ENCODE results near the gene FUCA1.
"Not testable (repeated sequence)": the region's sequence is repeated elsewhere in the genome, so short reads cannot be mapped to it uniquely, and the experiment has no call there.

The FUCA1 gene

DNA sequence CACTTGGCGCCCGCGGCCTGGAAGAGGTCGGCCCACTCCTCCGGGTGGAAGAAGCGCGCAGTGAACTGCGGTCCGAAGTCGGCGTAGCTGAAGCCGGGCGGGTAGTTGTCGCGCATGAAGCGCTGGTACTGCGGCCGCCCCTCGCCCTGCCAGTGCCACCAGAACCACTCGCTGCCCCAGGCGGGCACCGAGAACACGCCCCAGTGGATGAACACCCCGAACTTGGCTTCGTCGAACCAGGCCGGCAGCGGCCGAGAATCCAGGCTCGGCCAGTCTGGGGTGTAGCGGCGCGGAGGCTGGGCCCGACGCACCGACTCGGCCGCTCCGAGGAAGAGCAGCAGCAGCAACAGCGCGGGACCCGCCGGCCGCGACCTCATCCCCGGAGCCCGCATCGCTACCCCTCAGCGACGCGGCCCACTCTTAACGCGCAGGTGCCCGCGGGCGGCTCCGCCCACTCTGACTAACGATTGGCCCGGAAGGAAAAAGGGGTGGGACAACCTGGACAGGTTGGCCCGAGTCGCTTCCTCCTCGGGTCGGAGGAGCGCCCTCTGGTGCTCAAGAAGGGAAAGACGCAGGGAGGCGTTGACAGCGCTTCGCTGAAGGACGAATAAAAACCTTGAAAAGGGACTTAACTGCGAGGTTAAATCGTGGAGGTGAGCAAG, at the start of gene FUCA1:
FUCA1 (minus strand) TSS at position 396 of the 662 bp plus-strand sequence; CDS start at position 392, 4 bp downstream.
- peak; percentile 91 to 93 for DNase-seq (ENCODE audit: low read depth in 2 of 2, low spot score in 1 of 2)

DNA sequence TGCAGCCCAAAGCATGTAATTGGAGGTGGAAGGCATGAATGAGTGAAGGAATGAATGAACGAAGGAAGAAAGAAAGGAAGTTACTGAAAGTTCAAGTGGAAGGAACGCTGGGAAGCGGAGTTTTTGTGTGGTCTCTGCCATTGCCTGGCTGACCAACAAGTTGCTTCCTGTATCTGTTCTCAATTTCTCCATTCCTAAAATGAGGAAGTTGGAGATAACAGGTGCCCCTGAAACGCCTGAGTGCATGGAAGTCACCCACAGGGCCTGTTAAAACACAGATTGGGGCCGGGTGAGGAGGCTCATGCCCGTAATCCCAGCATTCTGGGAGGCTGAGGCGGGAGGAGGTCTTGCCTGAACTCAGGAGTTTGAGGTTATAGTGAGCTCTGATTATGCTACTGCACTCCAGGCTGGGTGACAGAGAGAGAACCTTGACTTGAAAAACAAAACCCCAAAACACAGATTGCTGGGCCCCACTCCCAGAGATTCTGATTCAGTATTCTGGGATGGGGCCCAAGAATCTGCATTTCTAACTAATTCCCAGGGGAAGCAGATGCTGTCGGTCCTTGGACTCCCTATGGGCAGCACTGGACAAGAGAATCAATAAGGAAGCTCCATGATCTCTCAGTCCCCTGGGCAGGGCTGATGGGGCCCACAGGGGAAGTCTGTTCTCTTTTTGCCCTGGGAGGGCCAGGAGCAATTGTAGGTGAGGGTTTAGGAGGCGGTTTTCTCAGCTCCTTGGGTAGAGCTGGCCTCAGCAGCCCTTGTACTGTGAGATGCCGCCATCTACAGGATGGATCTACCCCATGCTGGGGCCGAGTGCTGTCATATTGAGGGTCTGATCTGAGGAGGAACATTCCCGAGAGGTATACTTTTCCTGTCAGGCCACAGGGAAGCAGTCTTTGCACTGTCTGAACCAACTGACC, 48.4 kb upstream of the FUCA1 start:
- DNase-seq (ENCODE audit: low read depth in 2 of 2, low spot score in 1 of 2), result peak; percentile 25 to 27

DNA sequence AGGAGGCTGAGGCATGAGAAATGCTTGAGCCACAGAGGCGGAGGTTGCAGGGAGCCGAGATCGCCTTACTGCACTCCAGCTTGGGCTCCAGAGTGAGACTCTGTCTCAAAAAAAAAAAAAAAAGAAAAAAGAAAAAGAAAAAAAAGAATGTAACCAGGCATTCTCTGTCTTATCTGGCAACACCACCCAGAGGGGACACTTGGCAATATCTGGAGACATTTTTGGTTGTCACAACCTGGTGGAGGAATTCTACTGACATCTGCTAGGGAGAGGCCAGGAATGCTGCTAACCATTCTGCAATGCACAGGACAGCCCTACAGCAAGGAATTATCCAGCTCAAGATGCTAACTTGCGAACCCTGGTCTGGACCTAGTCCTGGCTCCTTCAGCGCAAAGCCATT, 47.4 kb upstream of the FUCA1 start:
- DNase-seq (ENCODE audit: low read depth in 2 of 2, low spot score in 1 of 2), result no peak

DNA sequence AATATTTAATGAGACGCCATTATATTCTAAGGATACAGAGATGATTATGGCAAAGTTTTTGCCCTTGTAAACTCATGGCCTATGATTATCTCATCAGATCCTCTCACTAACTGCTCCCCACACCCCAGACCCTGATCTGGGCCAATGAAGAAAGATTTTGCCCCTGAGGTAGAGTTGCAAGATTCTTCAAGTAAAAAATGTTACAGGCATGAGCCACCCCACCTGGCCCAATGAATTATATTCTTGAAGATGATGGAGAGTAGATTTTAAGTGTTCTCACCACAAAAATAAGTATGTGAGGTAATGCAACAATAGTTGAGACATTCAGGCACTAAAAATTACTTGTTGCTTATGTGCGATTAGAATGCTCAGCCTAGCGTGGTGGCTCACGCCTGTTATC, 46.8 kb upstream of the FUCA1 start:
- no peak for DNase-seq (ENCODE audit: low read depth in 2 of 2, low spot score in 1 of 2)

DNA sequence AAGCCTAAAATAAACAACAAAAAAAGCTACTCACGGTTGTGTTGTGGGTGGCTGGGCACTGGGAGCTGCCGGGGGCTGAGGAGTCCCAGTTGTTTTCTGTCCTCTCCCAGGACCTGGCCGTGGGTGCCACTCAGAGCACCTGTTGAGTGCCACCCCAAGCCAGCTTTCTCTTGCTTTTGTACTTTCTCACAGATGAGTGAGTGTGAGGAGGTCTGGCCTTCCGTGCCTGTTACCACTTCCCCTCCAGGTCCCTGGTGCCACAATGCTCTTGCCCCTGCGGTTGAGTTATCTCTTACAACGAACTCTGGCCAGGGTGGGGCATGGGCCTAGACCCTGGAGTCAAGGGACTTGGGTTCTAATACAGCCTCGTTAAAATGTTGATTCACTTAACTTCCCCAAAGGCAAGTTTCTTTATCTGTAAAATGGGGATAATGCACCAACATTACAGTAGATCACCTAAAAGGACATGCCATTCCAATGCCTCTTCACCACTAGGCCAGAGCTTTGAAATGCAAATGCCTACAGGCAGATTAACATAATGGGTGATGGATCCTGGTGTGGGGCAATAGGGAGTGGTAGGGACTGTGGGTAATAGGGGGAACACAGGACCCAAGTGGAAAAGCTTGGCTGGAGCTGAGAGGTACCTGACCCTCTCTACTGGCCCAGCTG, 45.3 kb upstream of the FUCA1 start, which contains the start of gene CNR2:
CNR2 (minus strand) TSS at position 151 of the 669 bp plus-strand sequence. CDS start 37,745 bp downstream, outside the sequence.
- DNase-seq (ENCODE audit: low read depth in 2 of 2, low spot score in 1 of 2), result peak in 1 of 2 donors; percentile 11

DNA sequence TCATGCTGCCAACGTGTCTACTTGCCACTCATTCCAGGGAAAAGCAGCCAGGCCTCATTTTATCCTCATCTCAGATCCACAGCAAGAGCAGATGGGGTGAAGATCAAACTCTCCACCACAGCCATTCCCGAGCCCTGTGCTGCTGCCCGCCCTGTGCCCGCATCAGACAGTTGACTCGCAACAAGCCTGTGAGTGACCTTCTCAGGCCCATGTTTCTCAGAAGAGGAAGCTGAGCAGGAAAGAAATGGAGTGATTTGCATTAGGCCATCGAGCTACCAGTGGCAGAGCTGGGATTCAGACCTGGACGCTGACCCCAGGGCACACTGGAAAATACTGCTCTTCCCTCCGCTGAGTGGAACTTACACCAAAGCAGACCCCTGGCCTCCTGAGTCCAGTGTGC, 43.8 kb upstream of the FUCA1 start:
- DNase-seq (ENCODE audit: low read depth in 2 of 2, low spot score in 1 of 2), result no peak

DNA sequence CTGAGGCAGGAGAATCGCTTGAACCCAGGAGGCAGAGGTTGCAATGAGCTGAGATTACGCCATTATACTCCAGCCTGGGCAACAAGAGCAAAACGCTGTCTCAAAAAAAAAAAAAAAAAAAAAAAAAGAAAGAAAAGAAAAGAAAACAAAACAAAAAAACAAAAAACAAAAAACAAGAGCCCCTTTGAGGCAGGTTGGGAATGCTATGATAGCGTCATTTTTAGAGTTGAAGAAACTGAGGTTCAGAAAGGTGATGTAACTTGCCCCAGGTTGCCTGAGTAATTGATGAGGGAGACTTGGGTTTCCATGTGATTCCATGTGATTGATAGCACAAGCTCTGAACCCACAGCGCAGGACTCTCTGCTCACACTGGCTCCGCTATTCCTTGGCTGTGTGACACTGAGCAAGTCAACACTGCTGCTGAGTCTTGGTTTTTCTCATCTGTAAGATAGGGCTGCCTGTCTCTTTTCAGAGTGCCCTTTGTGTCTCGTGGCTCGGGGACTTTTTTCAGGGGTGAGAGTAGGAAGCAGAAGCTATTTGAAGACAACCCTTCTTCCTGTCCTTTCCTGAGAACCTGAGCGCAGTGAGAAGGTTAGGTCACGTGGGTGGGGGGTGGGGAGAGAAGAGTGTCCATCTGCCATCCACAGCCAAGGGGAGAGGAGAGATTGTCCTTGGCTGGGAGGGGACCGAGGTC, 42.6 kb upstream of the FUCA1 start:
- no peak for DNase-seq (ENCODE audit: low read depth in 2 of 2, low spot score in 1 of 2)

DNA sequence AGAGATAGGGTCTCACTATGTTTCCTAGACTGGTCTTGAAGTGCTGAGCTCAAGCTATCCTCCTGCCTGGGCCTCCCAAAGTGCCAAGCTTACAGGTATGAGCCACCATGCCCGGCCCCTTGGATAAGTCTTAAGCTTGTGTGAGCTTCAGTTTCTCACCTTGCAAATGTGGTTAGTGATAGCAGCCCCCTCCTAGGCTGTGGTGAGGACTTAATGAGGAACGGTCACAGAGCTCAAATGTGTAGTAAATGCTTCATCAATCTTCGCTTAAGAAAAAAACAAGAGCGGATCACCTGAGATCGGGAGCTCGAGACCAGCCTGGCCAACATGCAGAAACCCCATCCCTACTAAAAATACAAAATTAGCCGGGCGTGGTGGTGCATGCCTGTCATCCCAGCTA, 42.1 kb upstream of the FUCA1 start:
- no peak for DNase-seq (ENCODE audit: low read depth in 2 of 2, low spot score in 1 of 2)

DNA sequence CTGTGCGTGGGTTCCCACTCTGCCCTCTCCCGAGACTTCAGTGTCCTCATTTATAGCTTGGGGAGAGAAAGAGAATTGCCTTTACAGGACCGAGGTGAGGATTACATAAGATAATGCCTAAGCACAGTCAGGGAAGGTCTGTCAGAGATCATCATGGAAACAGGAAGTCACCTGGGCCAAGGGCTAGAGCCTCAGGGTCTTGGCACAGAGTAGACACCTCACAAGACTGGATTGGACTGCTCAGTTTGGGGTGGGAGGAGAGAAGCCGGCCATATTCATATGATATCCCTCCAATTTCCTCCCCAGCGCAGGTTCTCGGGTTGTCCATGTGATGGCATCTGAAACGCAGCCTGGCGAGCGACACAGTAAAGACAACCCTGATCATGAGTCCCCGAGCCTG, 41.3 kb upstream of the FUCA1 start:
- no peak for DNase-seq (ENCODE audit: low read depth in 2 of 2, low spot score in 1 of 2)

DNA sequence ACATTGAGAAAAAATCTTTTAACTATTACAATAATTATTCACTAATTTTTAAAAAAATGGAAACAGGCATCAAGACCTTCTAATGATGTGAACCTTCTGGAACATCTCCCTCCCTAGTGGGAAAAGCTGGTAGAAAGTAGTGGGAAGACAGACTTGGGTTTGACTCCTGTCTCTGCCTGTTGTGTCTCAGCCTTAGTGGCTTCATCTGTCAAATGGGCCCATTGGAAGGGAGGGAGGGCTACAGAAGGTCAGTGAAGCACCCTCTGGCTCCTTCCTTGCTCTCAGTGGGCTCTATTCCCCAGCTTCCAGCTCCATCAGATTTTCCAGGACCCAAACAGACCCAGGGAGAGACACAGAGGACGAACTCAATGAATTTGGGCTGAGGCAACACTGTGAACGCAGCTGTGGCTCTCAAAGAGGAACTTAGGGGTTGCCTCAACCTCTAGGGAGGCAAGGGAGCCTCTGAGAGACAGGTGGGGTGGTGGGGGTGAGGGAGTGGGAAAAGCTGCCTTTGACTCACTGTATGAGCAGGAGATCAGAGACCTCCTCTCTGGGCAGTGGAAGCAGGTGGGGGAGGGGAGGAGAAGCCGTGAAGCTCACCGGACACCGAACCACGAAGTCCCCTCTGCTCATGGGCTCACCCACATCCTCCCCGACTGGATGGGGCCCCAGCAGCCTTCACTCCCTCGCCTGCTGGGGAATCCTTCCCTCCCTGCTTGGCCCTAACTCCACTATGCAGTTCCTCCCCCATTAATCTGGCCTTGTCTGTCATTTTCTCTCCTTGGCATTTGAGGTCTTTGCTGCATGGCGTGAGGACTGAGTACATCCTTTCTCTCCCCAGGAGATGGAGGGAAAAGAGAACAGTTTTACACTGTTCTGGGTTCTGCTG, 40.6 kb upstream of the FUCA1 start:
- peak in 1 of 2 donors; percentile 5 for DNase-seq (ENCODE audit: low read depth in 2 of 2, low spot score in 1 of 2)

DNA sequence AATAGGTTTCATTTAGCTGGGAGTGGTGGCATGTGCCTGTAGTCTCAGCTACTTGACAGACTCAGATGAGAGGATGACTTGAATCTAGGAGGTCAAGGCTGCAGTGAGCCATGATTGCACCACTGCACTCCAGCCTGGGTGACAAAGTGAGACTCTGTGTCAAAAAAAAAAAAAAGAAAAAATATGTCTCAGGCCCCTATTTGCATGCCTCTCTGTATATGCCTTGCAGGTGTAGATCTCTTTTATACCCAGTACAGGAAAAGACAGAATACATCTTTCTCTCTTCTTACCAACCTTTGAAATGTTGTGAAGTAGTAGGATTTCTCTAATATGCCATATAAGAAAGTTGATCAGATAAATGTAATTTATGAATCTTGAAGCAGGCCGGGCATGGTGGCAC, 38.6 kb upstream of the FUCA1 start:
- no peak for DNase-seq (ENCODE audit: low read depth in 2 of 2, low spot score in 1 of 2)

DNA sequence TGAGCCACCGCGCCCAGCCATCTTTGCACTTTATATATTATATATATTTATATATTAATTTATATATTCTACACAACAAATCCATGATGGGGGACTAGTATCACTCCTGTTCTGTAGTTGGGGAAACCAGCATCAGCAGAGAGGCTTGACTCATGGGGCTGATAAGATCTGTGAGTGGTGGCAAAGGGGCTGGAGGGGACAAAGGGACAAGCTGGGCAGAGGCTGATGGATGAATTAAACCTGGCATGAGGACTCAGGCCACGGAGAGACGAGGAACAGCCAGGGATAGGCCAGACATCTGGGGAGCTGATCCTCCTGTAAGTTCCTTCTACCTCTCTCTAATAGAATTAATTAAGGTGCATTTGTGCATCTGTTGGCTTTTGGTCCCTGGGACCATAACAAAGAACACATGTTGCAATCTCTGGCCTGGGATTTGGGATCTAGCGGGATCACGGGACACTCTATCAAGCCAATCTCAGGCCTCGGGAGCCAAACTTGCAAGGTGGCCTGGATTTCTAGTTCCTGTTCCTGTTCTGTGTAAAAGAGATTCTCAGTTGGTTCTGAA, 37.5 kb upstream of the FUCA1 start:
- no peak for DNase-seq (ENCODE audit: low read depth in 2 of 2, low spot score in 1 of 2)

DNA sequence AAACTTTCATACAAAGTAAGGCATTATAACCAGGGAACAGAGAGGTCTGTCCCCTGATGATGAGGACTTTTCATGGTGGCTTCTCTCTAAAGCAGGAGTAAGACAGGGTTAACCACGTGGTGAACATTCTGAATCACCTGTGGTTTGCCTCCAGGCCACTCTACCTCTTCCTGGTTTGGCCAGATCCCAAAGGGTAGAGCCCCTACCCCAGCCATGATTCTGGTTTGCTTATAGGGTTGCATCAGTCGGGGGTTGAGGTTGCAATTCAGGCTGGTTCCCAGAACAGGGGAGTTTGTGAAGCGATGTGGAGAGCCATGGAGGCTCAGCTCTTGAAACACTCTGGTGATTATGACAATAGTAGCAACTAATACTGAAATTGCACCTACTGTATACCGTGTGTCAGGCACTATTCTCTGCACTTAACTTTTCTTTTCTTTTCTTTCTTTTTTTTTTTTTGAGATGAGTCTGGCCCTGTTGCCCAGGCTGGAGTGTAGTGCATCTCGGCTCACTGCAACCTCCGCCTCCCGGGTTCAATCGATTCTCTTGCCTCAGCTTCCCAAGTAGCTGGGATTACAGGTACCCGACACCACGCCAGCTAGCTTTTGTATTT, 36.8 kb upstream of the FUCA1 start:
- no peak for DNase-seq (ENCODE audit: low read depth in 2 of 2, low spot score in 1 of 2)

DNA sequence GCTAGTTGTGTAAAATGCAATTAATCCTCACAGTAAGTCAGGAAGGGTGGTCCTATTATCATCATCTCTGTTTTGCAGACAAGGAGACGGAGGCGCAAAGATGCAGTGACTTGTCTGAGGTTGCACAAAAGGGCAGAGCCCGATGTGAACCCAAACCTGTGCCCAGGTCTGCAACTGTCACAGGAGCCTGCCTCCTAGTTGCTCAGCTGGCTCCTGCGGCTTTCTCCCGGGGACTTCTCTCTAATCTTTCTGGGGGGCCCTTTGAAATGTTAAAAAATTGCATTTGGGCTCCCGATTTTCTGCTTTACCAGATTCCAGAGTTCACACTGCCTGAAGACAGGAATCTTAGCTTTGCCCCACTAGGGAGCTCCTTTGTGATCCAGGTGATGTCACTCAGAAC, 35.7 kb upstream of the FUCA1 start:
- no peak for DNase-seq (ENCODE audit: low read depth in 2 of 2, low spot score in 1 of 2)

DNA sequence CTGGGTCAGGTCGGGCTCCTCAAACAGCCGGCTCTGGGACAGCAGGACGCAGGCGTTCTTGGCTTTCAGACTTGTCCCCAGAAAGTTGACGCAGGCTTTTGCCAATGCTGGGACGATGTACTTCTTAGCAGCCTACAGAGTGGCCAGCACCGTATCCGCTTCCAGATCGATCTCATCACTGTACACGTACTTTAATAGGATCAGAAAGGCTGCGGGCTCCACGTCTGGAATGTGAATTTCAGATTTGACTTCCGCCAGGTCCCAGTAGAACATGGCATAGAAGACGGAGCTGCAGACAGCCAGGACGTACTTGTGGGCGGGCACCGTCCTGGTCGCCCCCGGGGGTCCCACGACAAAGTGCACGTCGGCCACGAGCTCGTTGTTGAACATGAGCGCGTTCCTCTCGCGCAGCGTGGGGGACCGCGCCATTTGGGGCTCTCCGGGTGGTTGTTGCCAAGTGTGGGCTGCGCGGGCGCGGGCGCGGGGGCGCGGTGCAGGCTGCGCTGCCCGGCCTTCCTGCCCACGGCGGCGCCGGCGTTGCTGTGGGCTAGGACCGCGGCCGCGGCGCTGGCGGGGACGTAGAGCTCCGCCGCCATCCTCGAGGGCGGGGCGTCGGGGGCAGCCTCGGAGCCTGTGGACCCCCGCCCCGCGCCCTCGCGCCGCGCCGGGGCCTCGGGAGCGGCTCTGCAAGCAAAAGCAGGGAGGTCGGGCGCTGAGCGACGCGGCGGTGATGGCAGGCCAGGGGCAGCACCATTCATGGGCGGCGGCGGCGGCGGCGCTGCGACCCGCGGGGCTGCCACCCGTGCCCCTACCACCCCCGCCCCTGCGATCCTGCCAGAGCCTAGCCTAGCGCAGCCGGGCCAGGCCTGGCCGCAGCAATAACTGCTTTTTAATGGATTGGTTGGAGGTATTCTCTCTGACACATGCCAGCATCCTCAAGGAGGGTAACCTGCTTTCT, 34.5 kb upstream of the FUCA1 start:
- no peak for DNase-seq (ENCODE audit: low read depth in 2 of 2, low spot score in 1 of 2)

DNA sequence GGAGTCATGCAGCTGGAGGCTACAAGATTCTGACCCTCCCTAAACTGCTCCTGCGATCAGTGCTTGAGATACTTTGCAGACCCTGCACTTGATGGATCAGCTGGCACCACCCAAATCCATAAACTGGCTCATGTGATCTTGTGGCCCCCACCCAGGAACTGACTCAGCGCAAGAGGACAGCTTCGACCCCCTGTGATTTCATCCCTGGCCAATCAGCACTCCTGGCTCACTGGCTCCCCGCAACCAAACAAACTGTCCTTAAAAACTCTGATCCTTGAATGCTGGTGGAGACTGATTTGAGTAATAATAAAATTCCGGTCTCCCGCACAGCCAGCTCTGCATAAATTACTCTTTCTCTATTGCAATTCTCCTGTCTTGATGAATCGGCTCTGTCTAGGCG, 31.9 kb upstream of the FUCA1 start:
- DNase-seq (ENCODE audit: low read depth in 2 of 2, low spot score in 1 of 2), result not testable (repeated sequence)

DNA sequence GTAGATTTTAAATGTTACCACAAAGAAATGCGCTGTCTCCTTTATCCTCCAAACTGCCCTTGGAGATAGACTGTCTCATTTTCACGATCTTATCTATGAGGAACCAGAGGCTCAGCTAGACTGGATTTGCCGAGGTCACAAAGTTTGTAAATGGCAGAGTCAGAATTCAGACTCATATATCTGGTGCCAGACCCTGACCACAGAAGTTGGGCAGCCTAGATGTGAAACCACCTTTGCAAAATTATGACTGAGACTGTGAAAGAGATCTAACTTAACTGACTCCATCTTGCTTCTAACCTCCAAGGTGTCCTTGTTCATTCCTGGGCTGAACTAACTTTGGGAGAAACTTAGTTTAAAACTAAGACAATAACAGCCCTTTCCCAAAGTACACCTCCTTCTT, 31.0 kb upstream of the FUCA1 start:
- DNase-seq (ENCODE audit: low read depth in 2 of 2, low spot score in 1 of 2), result no peak

DNA sequence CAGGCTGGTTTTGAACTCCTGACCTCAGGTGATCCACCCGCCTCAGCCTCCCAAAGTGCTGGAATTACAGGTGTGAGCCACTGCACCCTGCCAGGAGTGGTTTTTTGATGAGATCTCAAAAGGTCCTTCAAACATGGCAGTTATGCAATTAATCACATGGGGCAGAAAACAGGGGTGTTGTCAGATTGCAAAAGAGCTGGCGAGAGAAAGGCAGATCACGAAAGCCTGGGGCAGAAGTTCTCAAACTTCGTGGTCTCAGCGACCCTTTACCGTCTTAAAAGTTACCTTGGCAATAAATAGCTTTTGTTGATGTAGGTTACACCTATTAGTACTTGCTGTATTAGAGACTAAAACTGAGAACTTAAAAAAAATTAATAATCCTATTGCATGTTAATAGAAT, 29.0 kb upstream of the FUCA1 start:
- DNase-seq (ENCODE audit: low read depth in 2 of 2, low spot score in 1 of 2), result no peak
